Glutamatergic neuron (in vitro differentiated cells): ENCODE results near the gene KIF18B. TPM values are rescaled to one million over a fixed set of nuclear protein-coding genes. Genes with fewer than 3 reads are reported as not detected.

Source experiments
- DNase-seq: peaks from one replicate; pipeline ENCODE4 v3.0.0; 2022
- H3K27ac Mint-ChIP-seq: one replicate; pipeline ENCODE4 v1.8.0; 2020; ENCODE audit warnings: mild to moderate bottlenecking, mixed read lengths, inconsistent platforms; ENCODE audit not compliant: unreplicated experiment
- H3K27me3 Mint-ChIP-seq: one replicate; pipeline ENCODE4 v1.8.0; 2020; ENCODE audit warnings: mild to moderate bottlenecking, moderate library complexity, mixed read lengths, inconsistent platforms; ENCODE audit not compliant: unreplicated experiment
- H3K36me3 Mint-ChIP-seq: one replicate; pipeline ENCODE4 v1.8.0; 2020; ENCODE audit warnings: mild to moderate bottlenecking, mixed read lengths, inconsistent platforms; ENCODE audit not compliant: unreplicated experiment
- H3K4me1 Mint-ChIP-seq: one replicate; pipeline ENCODE4 v1.8.0; 2020; ENCODE audit warnings: mild to moderate bottlenecking, low read depth, mixed read lengths, inconsistent platforms; ENCODE audit not compliant: unreplicated experiment
- H3K4me3 Mint-ChIP-seq: one replicate; pipeline ENCODE4 v1.8.0; 2020; ENCODE audit warnings: mild to moderate bottlenecking, mixed read lengths, inconsistent platforms; ENCODE audit not compliant: unreplicated experiment
- H3K9me3 Mint-ChIP-seq: one replicate; pipeline ENCODE4 v1.8.0; 2020; ENCODE audit warnings: mild to moderate bottlenecking, moderate library complexity, mixed read lengths, inconsistent platforms; ENCODE audit not compliant: unreplicated experiment
- CTCF ChIP-seq: fragments of 200-600 bp; sonication (generic); IDR thresholded peaks from one replicate; pipeline ENCODE4 v1.5.0; 2021; ENCODE audit not compliant: partially characterized antibody, unreplicated experiment
- total RNA-seq: library from RNA; stranded (reverse); fragmentation: NEBNext Ultra II Directional; extraction: Animal tissue kit (Norgen Biotek cat#: 25700); gene quantifications from one replicate; pipeline ENCODE4 v1.2.1, GENCODE V29; 2021; ENCODE audit not compliant: unreplicated experiment

Gene KIF18B
- total RNA-seq, 1 donor from 2014 or later: 7.4 TPM

DNA sequence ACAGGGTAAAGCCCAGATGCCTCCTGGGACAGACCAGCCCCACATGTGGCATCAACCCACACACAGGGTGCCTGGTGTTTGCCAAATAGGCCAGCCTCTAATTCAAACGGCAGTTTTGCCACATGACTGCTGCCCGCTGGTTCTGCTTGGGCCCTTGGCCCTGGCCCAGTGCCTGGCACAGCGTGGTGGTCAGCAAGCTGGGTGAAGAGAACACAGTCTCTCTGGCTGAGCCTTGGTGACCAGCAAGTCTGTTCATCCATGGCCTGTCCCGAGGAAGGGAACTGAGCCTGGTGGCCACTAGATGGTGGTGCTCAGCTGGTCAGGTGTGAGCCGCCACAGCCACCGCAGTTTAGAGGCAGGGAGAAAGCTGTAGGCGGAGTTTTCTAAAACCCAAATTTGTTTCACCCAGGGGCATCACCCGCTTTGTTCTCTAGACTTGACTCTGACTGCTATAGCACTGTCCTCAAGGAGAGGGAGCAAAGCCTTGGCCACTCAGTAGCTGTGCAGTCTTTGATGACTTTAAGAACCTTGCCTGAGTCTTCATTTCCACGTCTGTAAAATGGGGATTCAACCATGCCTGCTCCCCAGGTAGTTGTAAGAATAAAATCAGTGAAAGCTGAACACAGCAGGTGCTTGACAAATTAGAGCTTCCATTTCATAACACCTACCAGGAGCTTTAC is 27.5 kb downstream of the KIF18B start:
- peak; percentile 82 for DNase-seq
- Mint-ChIP-seq H3K27me3 (no peaks in the 10 kb centered on the region), H3K9me3 (peaks cover 3% of the 10 kb centered on the region), H3K4me1 (peaks cover 5% of the 10 kb centered on the region), H3K27ac (no peak overlapping the region), H3K4me3 (no peak overlapping the region), H3K36me3 (no peaks in the 10 kb centered on the region)
- TF ChIP-seq CTCF: peak; percentile 65

DNA sequence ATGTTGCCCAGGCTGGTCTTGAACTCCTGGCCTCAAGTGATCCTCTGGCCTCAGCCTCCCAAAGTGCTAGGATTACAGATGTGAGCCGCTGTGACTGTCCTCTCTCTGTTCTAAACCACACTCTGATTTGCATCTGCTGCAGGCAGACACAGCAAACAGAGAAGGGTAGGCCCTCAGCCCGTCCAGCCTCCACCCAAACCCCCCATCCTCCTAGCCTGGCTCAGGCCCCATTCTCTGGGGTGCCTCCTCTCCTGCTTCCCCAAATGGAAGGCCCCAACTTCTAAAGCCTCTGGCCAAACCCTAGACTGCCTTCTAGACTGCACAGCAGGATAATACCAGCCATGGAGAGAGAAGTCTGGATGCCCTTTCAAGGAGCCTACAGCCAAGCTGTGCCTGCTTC is 28.2 kb downstream of the KIF18B start:
- no peak for TF ChIP-seq CTCF
- DNase-seq: no peak
- Mint-ChIP-seq H3K4me3 (no peak overlapping the region), H3K9me3 (peaks cover 3% of the 10 kb centered on the region), H3K4me1 (peaks cover 5% of the 10 kb centered on the region), H3K36me3 (no peaks in the 10 kb centered on the region), H3K27ac (no peak overlapping the region), H3K27me3 (no peaks in the 10 kb centered on the region)

- H3K27me3 Mint-ChIP-seq: no peaks in the 10 kb centered on the region
- H3K27ac Mint-ChIP-seq: no peak overlapping the region
- no peak overlapping the region for H3K4me3 Mint-ChIP-seq
- peaks cover 3% of the 10 kb centered on the region for H3K9me3 Mint-ChIP-seq
- H3K4me1 Mint-ChIP-seq: peaks cover 5% of the 10 kb centered on the region
- DNase-seq: no peak
- TF ChIP-seq CTCF: no peak
- H3K36me3 Mint-ChIP-seq: no peaks in the 10 kb centered on the region
Observed at GRCh38 chr17:44918006-44918405, 29.6 kb downstream of the KIF18B start.

- H3K27ac Mint-ChIP-seq: no peak overlapping the region
- H3K4me1 Mint-ChIP-seq: peaks cover 5% of the 10 kb centered on the region
- no peaks in the 10 kb centered on the region for H3K36me3 Mint-ChIP-seq
- no peak overlapping the region for H3K4me3 Mint-ChIP-seq
- H3K9me3 Mint-ChIP-seq: peaks cover 3% of the 10 kb centered on the region
- peaks cover 3% of the 10 kb centered on the region for H3K27me3 Mint-ChIP-seq
- no peak for TF ChIP-seq CTCF
- no peak for DNase-seq
Observed at GRCh38 chr17:44917456-44917855, 30.1 kb downstream of the KIF18B start.

- no peak overlapping the region for H3K4me3 Mint-ChIP-seq
- H3K36me3 Mint-ChIP-seq: no peaks in the 10 kb centered on the region
- H3K27me3 Mint-ChIP-seq: peaks cover 4% of the 10 kb centered on the region
- no peak overlapping the region for H3K27ac Mint-ChIP-seq
- no peak for DNase-seq
- H3K9me3 Mint-ChIP-seq: peaks cover 3% of the 10 kb centered on the region
- peaks cover 5% of the 10 kb centered on the region for H3K4me1 Mint-ChIP-seq
- TF ChIP-seq CTCF: no peak
Observed at GRCh38 chr17:44916781-44917241, 30.8 kb downstream of the KIF18B start.
